ENCODE measurements around the gene NAIF1.

The NAIF1 gene

DNA sequence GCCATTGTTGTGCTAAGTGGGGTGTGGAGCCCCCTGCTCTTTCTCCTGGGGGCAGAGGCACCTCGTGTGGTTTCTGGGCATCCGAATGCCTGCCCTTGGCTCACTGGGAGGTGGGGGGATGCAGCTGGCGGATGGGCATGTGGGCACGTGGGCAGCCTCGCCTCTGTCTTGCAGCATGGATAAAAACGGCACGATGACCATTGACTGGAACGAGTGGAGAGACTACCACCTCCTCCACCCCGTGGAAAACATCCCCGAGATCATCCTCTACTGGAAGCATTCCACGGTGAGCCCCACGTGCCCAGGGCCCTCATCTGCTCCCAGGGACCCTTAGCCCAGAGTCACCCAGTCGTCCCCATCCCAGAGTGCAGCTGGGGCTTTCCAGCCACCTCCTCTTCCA is 35.1 kb upstream of the NAIF1 start:
- no peak for DNase-seq (ENCODE audit: low read depth)

DNA sequence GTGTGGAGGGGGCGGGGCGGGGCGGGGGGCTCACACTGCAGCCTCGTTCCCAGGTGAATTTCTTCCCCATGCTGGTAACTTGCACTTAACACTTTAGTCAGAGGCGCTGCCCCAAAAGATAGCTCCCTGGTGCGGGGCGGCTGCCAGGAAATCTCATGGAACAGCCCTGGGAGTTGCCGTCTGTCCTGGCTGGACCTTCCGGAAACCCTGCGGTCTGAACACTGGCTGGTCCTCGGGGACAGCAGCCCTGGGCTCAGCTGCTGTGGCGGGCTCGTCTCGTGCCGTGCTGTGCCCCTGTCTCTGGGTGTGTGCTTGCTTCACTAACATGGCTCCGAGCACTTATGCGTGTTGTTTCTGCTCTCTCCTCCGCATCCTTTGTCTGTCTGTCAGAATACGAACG is 34.6 kb upstream of the NAIF1 start:
- no peak for DNase-seq (ENCODE audit: low read depth)

DNA sequence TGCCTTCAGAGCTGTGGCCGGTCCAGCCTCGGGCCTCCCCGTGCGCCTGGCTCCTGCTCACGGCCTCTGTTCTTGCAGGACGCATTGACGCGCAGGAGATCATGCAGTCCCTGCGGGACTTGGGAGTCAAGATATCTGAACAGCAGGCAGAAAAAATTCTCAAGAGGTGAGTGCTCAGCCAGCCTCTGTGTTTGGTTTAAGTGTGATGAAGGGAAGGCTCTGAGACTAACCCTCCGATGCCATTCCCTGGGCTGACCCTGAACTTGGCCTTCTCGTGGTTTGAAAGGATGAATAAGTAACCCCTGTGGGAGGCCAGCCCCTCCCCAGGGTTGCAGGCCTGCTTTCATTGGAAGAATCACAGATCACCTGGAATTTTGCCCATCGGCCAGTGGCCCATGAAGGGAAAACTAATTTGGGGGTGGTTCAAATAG is 34.1 kb upstream of the NAIF1 start:
- no peak for DNase-seq (ENCODE audit: low read depth)

DNA sequence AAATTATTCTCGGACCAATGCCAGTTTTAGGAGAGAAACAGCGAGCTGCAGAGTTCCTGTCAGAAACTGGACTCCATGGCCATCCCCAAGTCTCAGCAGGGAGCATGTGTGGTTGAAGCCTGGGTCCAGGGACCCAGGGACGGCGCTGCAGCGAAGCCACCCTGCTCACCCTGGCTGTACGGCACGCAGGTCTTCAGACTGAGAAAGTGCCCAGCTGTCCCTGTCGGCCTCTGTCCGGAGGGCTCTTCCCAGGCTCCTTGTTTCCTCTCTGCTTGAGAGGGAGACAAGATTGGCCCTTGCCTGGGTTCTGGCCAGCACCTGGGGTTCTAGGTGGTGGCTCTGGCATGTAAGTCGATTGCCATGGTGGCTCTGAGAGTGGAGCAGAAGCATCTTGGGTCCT is 33.5 kb upstream of the NAIF1 start:
- DNase-seq (ENCODE audit: low read depth): no peak

DNA sequence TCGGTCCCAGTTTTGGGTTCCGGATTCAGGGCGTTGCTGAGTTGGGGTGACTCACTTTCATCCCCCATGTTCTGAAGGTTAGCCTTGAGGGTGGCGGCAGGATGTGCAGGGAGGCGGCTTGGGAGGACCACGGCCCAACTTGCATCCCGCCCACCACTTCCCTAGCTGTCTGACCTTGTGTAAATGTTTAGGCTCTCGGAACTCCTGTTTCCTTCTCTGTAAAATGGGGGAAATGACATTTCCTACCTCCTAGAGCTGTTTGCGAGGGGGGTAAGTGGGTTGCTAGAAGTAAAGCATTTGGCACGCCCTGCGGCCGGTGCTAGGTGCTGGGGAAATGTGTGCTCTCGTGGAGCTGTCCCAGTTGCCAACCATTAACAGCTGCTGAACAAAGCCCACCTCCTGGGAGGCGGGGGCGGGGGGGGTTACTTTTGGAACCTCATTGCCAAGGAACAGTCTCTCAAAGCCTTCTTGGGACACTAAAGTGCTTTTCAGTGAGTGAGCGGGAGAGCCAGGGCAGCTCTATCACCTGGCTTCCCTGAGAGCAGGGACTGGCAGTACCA is 32.9 kb upstream of the NAIF1 start:
- DNase-seq (ENCODE audit: low read depth): no peak

DNA sequence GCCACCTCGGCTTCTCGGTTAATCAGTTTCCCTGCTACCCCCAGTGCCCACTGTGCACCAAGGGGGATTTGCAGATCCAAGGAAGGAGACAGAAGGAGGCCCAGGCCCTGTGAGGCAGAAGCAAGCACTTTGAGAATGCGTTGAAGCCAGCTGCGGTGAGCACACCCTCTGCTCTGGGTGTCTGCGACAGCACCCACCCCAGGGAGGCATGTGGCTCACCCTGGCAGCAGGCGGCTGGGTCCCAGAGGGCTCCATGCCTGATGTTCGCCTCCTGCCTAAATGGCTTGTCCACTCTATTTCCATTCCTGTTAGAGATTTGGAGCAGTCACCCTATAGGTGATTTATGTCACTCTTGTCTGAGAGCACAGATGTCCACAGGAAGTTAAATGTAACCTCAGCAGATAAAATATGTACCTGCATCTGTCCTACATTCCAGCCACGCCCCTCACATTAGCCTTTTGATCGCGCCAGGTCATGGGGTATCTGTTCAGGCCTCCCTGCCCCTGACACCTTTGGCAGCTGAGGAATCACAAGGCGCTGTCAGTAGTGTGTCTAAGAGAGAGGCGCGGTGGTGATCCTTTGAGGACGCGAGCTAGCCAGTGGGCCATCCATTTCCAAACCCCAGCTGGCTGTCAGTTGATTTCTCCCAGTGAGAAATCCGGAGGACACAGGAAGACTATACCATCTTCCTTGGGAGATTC is 32.3 kb upstream of the NAIF1 start:
- no peak for DNase-seq (ENCODE audit: low read depth)

DNA sequence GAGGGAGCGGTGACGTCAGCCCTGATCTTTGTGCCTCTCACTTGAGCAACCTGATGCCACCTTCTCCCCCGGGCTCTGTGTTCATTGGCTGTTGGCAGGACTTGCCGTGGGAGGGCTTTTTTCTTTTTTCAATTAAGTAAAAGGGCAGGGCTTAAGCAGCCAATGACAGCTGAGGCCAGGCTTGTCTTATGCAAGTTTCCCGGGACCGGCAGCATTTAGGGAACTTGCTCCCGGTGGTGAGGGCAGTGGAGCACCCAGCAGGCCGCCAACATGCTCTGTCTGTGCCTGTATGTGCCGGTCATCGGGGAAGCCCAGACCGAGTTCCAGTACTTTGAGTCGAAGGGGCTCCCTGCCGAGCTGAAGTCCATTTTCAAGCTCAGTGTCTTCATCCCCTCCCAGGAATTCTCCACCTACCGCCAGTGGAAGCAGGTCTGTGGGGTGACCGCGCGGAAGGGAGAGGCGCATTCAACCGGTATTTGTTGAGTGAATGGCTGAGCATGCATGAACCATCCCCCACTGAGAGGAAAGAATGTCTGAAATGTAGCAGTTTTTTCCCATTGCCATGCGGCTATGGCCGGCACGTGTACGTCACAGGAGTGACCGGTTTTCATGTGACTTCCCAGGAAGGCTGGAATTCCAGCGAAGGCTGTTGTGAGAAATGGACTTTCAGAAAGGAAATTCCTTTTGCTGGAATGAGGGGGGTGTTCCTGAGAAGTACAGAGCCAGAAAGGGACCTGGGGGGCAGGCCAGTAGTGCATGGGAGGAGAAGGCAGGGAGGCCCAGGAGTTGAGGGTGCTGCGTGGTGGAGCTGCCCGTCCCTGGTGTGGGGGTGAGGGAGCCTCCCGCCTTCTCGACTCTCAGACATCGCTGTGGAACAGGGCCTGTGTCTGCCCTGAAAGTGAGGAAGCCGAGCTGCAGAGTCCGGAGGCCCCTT is 31.4 kb upstream of the NAIF1 start:
- peak; percentile 43 for DNase-seq (ENCODE audit: low read depth)

DNA sequence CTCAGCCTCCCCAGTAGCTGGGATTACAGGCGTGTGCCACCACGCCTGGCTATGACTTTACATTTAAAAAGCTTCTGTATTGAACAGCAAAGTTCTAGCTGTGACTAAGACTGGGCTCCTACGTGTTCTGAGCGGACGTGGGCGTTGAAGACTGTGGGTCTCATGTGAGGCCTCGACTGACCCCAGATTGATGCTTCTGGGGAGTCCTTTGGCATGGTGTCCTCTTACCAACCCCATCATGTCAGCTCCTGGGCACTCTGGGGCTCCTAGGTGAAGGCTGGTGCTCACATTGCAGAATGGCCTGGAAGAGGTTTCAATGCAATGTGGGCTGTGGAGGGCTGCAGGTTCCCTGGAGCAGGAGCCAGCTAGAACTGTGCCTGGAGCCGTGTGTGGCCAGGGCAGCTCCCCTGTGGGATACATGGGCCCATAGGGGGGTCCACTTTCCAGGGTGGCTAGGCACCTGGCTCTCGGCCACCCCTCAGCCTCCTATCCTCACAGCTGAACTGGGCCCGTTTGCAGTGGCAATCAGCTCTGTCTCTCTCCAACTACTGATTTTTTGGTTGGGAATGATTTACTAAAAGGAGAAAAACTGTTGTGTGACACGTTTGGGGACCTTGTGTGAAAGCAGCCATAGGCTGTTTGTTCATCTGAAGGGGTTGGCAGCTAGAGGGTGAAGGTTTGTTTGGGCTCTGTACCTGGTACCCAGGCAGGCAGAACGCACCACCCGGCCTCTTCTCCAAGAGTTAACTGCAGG is 30.6 kb upstream of the NAIF1 start:
- DNase-seq (ENCODE audit: low read depth): no peak

DNA sequence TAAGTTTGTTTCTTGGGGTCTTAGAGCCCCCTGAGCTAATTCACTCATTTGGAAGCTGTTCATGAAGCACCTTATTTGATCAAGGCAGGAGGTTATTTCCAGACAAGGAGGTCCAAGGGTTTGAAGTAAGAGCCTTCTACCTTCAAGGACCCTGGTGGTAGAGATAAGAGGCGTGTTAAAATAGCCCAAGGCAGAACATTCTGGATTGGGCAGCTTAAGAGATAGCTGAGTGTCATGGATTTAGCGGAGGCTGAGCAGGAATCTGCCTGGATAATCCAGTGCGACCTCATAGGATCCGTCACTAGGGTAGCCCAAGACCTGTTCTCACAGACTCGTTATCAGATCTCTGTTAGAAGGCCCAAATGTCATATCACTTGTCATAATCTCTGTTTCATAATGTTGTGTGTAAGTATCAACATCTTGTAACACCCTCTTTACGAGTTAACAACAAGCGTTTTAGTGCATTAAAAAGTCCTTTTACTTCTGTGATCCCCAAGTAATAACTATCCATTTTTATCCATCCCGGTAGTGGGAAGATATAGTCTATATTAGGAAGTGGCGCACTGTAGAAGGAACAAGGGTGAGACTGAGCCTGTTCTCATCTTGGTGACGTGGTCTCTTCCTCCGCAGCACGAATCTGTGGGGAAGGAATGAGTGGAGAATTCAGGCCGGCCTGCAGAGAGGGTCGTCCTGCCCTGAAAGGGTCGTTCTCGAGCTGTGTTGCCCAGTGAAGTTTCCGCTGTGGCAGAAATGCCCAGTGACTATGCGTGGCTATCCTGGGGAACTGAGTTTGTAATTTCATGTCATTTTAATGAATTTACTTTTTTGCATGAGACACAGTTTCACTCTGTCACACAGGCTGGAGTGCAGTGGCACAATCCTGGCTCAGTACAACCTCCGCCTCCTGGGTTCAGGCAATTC is 29.8 kb upstream of the NAIF1 start:
- no peak for DNase-seq (ENCODE audit: low read depth)

DNA sequence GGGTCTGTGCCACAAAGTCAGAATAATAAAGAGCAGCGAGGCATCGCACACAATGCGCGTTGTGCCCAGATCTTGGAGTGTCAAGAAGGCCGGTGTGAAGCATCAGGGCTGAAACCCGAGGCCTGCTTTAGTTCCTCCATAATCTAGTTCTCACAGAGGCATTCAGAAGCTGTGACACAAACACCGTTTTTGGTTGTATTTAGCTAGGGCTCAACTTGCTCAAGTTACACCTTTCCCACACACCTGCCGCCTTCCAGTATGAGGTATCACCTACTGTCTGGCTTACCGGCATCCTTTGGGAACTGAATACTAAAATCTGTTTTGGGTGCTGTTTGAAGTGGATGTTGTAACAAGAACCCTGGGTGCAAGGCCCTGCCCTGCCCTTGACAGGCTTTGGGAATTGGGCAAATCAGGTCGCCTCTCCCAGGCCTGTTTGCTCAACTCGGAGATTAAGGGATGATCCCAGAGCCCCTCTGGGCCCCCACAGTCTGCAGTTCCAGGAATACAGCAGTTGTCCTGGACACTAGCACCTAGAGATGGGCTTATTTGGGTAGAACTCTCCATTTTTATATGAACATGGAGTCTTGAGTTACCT is 27.9 kb upstream of the NAIF1 start:
- no peak for DNase-seq (ENCODE audit: low read depth)

DNA sequence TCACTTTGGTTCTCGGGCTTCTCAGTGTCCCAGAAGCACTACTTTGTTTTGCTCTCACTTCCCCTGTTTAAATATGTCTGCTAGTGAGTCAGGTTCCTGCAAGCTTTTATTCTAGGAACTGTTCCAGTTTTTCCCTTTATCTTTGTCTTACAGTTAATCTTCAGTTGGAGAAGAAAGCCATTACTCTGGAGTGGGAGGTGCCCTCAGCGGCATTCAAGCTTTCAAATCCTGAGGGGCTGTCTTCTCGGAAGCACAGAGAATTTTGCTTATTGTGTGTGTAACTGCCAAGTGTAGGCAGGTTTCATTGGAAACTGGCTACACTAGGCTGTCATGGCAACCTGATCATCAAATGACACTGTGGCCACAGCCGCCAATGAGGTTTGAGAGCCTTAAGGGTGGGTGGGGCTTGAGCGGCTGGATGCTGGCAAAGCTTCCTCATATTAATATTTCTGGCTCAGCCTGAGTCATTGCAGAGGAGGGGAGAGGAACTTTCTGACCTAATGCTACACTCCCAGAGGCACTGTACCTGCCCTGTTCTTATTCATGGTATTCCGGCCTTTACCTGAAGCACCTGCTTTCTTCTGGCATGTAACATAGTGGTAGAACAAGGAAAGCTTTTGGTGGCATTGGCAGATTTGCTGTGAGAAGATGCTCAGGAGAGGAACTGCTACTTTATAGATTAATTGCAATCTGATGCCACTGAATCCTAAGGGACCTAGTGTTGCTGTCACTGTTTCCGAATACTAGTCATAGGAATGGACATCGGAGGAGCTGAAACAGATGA is 27.2 kb upstream of the NAIF1 start:
- peak; percentile 78 for DNase-seq (ENCODE audit: low read depth)

DNA sequence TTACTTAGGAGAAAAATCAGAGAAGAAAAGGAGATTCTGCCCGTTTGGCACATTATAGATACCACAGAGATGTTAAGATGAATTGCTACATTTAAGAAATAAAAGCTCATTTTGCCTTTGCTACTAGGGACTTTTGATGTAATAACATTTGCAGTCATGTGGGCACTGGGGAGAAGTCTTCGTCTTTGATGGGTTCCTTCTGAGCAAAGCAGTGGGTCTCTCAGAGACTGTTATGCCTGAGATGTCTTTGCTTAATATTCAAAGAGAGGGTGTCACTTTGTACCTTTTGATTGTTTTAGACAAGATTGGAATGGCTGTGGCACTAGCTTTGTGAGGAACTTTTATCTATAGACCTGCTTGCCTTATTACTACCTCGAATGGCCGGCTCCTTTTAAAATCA is 25.9 kb upstream of the NAIF1 start:
- DNase-seq (ENCODE audit: low read depth): no peak

DNA sequence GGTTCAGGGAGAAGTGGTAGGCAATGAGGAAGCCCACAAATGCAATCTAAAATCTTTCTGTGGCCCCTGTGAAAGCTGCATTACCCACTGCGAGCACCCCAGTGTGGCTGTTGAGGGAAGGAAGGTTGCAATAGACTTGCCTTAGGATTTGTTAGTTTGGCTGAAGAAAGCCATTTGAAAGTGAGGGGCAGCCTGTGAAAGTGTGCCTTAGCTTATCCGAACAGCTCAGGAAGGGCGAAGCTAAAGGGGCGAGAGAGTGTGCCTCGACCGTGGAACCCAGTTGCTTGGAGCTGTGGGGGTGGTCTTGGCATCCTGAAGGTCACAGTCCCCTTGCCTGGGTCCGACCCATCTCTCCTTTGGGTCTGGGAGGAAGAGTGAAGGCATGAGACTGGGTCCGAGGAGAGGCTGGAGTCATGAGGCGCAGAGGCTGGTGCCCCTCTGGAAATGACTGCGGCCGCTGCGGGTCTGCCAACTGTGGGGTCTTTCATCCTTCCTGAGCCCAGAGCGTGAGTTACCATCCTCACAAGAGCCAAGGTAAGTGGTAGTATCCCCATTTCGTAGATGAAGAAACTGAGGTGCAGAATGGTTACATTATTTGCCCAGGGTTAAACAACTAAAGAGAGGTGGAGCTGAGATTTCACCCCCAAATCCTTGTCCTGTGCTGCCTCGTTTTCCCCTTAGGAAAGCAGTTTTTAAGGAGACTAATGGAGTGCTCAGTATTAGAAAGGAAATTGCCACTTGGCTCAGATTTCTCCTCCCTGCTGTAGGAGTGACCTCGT is 25.3 kb upstream of the NAIF1 start:
- no peak for DNase-seq (ENCODE audit: low read depth)

DNA sequence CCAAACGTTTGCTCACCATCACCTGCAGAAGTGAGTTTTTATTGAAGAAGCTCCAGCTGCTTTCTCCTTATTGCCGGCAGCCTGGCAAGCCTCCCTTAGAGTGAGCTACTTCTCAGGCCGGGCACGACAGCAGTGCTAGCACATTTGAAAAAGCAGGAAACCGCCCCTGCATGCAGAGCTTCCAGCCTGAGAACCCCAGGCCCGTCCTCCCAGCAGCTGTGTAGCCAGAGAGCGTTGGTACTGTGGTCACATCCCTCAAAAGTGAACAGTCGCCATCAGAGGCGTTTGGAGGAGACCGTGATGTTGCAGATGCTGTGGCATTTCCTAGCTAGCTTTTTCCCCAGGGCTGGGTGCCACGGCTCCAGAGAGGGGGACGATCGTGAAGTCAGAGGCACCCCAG is 24.5 kb upstream of the NAIF1 start:
- DNase-seq (ENCODE audit: low read depth): no peak

DNA sequence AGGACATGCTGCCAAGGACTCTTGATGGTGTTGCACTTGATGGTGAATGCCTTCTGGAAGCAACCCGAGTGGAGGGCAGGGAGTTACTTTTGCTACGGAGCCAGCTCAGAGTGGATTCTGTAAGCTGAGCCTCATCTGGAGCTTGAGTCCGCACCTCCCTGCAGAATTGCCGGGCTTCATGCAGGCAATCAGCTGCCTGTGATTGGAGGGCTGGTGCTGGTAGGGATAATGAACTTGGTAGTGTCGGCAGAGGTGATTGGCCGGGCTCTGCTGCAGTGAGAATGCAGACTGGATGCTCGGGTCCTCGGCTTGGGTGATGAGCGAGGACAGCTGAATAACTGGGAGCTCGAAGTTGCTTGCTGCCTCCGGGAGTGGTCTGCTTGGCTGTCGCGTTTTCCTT is 24.0 kb upstream of the NAIF1 start:
- no peak for DNase-seq (ENCODE audit: low read depth)

DNA sequence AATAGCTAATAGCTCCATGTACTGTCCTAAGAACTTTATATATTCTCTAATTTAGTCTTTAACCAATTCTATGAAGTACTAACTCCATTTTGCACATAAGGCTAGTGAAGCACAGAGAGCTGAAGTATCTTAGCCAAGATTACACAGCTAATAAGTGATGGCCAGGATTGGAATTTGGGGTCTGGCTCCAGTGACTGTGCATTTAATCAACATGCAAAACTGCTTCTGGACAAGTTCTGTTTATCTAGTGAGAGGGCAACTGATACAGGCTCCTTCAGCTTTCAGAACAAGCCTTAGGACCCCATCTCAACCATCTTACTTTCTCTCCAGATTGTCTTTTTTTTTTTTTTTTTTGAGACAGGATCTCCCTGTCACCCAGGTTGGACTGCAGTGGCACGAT is 22.2 kb upstream of the NAIF1 start:
- no peak for DNase-seq (ENCODE audit: low read depth)

DNA sequence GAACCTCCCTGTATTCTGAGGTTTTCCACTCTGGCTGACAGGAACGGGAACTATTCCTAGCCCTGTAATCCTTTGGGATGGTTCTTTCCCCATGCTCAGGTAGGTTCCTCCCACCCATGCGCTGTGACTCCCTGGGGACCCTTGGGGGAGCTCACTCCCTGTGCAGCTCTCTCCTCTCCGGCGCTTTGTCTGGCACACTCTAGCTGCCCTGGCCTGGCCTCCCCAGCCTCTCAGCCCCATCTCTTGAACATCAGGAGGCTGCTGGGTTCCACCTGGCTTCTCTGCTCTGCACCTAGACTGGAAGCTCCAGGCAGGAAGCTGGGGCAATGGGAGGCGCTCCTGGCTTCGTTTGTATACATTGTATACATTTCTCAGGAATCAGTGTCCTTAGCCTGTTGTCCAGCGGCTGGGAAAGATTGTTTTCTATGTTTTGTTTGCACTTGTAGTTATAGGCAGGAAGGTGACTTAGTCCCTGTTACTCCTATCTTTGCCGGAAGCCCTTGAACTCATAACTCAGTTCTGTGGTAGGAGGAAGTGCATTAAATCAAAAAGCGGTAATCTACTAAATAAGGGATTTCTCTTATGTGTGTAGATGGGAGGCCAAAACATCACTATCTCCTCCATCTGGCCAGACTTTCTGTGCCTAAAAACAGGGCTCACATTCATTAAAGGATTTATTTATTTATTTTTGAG is 21.3 kb upstream of the NAIF1 start:
- DNase-seq (ENCODE audit: low read depth): no peak

DNA sequence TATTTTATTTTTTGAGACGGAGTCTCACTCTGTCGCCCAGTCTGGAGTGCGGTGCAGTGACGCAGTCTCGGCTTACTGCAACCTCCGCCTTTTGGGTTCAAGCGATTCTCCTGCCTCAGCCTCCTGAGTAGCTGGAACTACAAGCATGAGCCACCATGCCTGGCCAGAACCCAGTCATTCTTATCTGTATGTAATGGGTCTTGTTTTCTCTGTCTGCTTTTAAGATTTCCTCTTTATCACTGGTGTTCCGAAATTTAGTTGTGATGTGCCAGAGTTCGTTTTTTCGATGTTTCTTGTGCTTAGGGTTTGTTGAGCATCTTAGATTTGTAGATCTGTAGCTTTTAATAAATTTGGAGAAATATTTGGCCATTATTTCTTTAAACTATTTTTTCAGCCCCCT is 20.1 kb upstream of the NAIF1 start:
- no peak for DNase-seq (ENCODE audit: low read depth)

DNA sequence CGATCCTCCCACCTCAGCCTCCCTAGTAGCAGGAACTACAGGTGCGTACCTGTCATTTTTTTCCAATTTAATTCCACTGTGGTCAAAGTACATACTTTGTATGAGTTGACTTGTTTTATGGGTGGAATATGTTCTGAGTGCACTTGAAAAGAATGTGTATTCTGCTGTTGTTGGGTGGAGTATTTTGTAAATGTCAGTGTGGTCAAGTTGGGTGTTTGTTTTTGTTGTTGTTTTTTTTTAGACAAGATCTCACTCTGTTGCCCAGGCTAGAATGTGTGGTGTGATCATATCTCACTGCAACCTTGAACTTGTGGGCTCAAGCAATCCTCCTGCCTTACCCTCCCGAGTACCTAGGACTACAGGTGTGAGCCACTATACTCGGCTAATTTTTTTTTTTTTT is 18.8 kb upstream of the NAIF1 start:
- no peak for DNase-seq (ENCODE audit: low read depth)

Data from activated T-cell treated with anti-CD3 and anti-CD28 coated beads for 24 hours (primary cell).